Coronary artery (tissue), 2 donors: ENCODE measurements around the gene NRF1.

Source experiments
- DNase-seq: peaks from one replicate; pipeline ENCODE4 v3.0.0-alpha.2; 2017; ENCODE audit warnings: low spot score
- H3K27ac ChIP-seq, 2 donors: fragments of 200-600 bp; sonication (generic); one replicate each; pipeline ENCODE4 v1.5.1; 2016 to 2019
- H3K4me3 ChIP-seq: fragments of 200-600 bp; sonication (generic); 2 replicates; pipeline ENCODE4 v1.5.1; 2016; ENCODE audit warnings: mild to moderate bottlenecking, moderate library complexity
- TF ChIP-seq, protein P1 (sequence below): fragments of 200-600 bp; sonication (generic); IDR thresholded peaks from one replicate; pipeline ENCODE4 v1.5.1; 2019; ENCODE audit warnings: antibody characterized with exemption

Gene NRF1

DNA sequence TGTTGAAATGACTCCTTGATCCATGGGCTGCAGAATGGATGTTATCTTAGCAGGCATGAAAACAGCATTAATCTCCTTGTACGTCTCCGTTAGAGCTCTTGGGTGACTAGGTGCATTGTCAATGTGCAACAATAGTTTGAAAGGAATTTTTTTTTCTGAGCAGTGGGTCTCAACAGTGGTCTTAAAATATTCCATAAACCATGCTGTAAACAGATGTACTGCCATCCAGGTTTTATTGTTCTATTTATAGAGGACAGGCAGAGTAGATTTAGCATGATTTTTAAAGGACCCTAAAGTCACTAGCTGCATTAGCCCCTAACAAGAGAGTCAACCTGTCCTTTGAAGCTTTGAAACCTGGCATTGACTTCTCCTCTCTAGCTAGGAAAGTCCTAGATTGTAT, 64.0 kb downstream of the NRF1 start:
- TF ChIP-seq, protein P1, sequence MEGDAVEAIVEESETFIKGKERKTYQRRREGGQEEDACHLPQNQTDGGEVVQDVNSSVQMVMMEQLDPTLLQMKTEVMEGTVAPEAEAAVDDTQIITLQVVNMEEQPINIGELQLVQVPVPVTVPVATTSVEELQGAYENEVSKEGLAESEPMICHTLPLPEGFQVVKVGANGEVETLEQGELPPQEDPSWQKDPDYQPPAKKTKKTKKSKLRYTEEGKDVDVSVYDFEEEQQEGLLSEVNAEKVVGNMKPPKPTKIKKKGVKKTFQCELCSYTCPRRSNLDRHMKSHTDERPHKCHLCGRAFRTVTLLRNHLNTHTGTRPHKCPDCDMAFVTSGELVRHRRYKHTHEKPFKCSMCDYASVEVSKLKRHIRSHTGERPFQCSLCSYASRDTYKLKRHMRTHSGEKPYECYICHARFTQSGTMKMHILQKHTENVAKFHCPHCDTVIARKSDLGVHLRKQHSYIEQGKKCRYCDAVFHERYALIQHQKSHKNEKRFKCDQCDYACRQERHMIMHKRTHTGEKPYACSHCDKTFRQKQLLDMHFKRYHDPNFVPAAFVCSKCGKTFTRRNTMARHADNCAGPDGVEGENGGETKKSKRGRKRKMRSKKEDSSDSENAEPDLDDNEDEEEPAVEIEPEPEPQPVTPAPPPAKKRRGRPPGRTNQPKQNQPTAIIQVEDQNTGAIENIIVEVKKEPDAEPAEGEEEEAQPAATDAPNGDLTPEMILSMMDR: no peak
- no peak overlapping the region for H3K4me3 ChIP-seq
- no peak for DNase-seq
- no peak overlapping the region for H3K27ac ChIP-seq

DNA sequence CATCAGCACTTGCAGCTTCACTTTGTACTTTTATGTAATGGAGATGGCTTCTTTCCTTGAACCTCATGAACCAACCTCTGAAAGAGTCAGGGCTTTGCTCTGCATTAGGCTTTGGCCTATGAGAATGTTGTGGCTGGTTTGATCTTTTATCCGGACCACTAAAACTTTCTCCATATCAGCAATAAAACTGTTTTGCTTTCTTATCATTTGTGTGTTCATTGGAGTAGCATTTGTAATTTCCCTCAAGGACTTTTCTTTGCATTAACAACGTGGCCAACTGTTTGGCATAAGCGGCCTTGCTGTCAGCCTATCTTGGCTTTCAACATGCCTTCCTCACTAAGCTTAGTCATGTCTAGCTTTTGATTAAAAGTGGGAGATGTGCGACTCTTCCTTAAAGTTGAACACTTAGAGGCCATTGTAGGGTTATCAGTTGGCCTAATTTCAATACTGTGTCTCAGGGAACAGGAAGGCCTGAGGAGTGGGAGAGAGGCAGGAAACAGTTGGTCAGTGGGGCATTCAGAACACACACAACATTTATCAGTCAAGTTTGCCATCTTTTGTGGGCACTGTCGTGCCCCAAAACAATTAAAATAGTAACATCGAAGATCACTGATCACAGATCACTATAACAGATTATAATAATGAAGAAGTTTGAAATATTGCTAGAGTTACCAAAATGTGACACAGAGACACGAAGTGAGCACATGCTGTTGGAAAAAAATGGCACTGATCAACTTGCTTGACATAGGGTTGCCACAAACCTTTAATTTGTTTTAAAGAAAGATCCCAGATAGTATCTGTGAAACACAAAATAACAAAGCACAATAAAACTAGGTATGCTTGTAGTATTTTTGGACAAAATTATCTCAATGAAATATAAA, 64.7 kb downstream of the NRF1 start:
- Histone ChIP-seq H3K27ac (no peak overlapping the region), H3K4me3 (no peak overlapping the region)
- TF ChIP-seq, protein P1: no peak
- DNase-seq: no peak

- no peak overlapping the region for H3K27ac ChIP-seq
- H3K4me3 ChIP-seq: no peak overlapping the region
- TF ChIP-seq, protein P1: no peak
- no peak for DNase-seq
These were observed 66.3 kb downstream of the NRF1 start for GRCh38 chr7:129677796-129678195.

GRCh38 chr7:129678606-129679005, 67.1 kb downstream of the NRF1 start:
- TF ChIP-seq, protein P1: no peak
- H3K27ac ChIP-seq: no peak overlapping the region
- DNase-seq: no peak
- no peak overlapping the region for H3K4me3 ChIP-seq

GRCh38 chr7:129680400-129680799, 68.9 kb downstream of the NRF1 start:
- no peak for DNase-seq
- H3K4me3 ChIP-seq: no peak overlapping the region
- TF ChIP-seq, protein P1: no peak
- no peak overlapping the region for H3K27ac ChIP-seq

DNA sequence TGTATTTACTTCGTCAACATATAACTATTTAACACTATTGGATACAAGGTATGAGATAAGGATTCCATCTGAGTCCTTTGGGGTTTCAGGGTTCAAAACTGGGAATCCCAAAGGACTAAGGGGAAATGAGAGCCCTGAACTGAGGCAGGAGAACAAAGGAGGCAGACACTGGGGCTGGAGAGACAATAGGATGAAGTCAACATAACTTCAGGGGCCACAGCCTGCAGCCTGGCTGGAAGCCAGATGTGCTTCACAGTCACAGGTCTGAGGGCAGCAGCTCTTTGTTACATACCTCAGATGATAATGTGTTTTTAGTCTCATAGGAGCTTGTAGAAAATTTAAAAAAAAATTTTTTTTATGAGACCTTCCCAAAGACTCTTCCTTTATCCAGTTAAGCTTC, 73.3 kb downstream of the NRF1 start:
- Histone ChIP-seq H3K27ac (no peak overlapping the region), H3K4me3 (no peak overlapping the region)
- DNase-seq: no peak
- TF ChIP-seq, protein P1: no peak

DNA sequence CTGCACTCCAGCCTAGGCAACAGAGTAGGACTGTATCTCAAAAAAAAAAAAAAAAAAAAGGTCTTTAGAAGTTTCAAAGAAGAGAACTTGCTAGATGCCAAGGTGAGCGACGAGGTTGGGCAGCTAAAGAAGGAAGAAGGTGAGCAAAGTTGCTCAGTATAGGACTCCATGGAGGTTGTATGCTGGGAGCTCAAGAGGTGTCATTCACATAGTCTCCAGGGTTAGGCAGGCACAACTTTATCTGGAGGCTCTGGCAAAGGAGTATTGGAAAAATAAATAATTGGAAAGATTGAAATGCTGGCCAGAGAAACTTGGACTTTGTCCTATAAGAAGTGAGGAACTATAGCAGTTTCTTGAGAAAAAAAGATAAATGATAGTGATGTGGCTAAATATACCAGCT, 74.5 kb downstream of the NRF1 start:
- no peak overlapping the region for H3K27ac ChIP-seq
- H3K4me3 ChIP-seq: no peak overlapping the region
- DNase-seq: no peak
- TF ChIP-seq, protein P1: no peak
